Suppressor macrophage treated with lipopolysaccharide for 1 hour (primary cell): ENCODE measurements around the gene TMEM176A.
"Not testable (repeated sequence)": the region's sequence is repeated elsewhere in the genome, so short reads cannot be mapped to it uniquely, and the experiment has no call there.

Experiments used
- DNase-seq, 3 donors: peaks; one replicate each; pipeline ENCODE4 v3.0.0-alpha.2; 2020 to 2022

Gene TMEM176A

GRCh38 chr7:150788474-150789269 is 11.9 kb upstream of the TMEM176A start:
- DNase-seq, result peak in 2 of 3 donors; percentile 29 to 63

GRCh38 chr7:150790416-150791075 is 10.0 kb upstream of the TMEM176A start:
- no peak for DNase-seq

- no peak for DNase-seq
Measured at GRCh38 chr7:150791304-150791703, 9.3 kb upstream of the TMEM176A start.

GRCh38 chr7:150791746-150792452 is 8.7 kb upstream of the TMEM176A start:
- DNase-seq, result no peak

GRCh38 chr7:150793569-150794238 is 6.9 kb upstream of the TMEM176A start:
- DNase-seq, result no peak

- no peak for DNase-seq
Measured at GRCh38 chr7:150797661-150798060, 2.9 kb upstream of the TMEM176A start.

GRCh38 chr7:150799156-150799555 is 1.4 kb upstream of the TMEM176A start:
- no peak for DNase-seq

DNA sequence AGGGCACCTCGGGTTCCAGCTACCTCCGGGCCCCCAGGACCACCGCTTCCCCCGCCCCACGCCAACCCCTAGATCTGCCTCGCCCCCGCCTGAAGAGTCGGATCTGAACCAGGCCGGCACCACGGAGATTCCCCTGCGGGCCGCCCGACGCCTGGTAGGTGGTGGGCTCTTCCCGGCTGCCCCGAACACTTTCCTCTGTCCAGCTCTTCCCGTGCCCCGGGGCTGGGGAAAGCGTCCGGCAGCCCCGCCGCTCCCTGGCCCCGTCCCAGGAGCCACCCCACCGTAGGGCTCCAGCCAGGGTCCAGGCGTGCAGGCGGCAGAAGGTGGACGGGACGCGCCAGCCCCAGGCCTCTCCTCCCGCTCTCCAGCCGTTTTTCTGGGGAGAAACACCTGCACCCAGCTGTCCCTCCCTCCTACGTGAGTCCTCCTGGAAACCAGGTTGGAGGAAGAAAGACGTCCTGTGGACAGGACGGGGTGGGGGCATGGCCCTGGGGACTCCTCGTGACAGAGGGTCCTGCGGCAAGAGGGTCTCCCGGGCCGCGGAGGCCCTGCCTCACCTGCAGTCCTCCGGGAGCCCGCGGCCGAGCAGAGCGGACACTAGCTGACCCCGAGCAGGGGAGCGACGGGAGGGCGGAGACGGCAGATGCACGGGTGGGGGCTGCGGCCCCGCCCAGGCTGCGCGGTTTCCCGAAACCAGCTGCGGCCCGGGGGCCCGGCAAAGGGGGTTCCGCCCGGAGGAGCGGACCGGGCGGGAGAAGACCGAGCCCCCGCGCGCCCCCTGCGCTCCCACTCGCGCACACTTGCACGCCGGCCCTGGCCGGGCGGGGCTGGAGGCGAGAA is 608 bp upstream of the TMEM176A start, which contains the start of gene TMEM176B:
TSS of gene TMEM176B (minus strand) at position 624 of the 840 bp plus-strand sequence. CDS start 3,795 bp downstream, outside the sequence.
- peak in 1 of 3 donors; percentile 24 for DNase-seq

- peak in 2 of 3 donors; percentile 22 to 43 for DNase-seq
Measured at GRCh38 chr7:150801242-150801945, 825 bp downstream of the TMEM176A start.

DNA sequence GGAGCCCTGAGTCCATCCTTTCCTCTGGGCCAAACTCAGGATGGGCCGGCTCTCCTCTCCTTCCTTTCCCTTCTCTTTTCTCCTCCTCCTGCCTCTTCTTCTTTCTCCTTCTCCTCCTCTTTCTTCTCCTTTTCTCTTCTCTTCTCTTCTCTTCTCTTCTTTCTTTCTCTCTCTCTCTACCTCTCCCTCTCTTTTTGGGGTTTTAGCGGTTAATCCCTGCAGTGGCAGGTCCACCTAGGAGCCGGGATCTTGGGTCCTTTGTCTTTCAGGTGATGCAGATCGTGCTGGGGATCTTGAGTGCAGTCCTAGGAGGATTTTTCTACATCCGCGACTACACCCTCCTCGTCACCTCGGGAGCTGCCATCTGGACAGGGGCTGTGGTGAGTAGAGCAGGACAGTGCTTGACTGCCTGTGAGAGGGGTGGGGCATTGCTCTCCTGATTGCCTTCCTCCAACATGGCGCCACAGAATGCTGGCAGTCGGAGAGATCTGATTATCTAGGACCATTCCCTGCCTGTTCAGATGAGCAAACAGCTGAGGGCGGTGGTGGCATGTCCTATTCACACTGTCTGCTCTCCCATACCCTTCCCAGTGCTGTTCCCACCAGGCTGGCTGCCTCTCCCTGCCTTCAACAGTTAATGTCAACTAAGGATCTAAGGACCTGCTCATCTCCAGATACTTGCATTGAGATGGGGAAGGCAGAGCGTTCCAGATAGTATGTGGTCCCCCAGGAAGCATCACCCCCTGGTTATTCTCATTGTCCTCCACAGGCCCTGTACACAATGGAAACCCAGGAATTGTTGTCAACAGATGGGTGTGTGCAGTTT is 1.6 kb downstream of the TMEM176A start:
- DNase-seq, result no peak

DNA sequence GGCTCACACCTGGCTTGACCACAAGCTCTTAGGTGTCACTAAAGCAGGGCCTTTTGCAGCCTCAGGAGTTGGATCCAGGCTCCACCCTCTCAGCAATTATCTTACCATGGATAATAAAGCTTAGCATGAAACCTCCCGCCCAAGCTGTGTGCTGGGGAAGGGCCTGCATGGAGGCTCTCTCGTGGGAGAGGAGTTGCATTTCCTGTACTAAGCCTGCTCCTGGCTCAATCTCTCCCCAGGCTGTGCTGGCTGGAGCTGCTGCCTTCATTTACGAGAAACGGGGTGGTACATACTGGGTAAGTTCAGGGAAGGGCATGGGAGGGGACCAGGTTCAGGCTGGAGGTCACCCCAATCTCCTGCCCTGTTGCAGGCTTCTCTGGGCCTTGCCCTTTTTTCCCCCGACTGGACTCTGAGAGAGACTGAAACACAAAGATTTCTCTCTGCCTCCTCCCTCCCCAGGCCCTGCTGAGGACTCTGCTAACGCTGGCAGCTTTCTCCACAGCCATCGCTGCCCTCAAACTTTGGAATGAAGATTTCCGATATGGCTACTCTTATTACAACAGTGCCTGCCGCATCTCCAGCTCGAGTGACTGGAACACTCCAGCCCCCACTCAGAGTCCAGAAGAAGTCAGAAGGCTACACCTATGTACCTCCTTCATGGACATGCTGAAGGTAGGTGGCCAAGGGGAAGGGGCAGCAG is 2.7 kb downstream of the TMEM176A start:
- no peak for DNase-seq

DNA sequence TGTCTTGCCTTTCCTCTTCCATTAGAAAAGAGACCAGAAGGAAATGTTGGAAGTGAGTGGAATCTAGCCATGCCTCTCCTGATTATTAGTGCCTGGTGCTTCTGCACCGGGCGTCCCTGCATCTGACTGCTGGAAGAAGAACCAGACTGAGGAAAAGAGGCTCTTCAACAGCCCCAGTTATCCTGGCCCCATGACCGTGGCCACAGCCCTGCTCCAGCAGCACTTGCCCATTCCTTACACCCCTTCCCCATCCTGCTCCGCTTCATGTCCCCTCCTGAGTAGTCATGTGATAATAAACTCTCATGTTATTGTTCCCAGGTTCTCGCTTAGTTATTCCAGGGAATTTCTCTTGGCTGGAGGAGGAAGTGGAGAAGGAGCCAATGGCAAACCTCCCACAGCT is 4.2 kb downstream of the TMEM176A start:
- DNase-seq, result no peak

- DNase-seq, result no peak
Measured at GRCh38 chr7:150805864-150806263, 5.3 kb downstream of the TMEM176A start.

- no peak for DNase-seq
Measured at GRCh38 chr7:150806454-150806853, 5.9 kb downstream of the TMEM176A start.

DNA sequence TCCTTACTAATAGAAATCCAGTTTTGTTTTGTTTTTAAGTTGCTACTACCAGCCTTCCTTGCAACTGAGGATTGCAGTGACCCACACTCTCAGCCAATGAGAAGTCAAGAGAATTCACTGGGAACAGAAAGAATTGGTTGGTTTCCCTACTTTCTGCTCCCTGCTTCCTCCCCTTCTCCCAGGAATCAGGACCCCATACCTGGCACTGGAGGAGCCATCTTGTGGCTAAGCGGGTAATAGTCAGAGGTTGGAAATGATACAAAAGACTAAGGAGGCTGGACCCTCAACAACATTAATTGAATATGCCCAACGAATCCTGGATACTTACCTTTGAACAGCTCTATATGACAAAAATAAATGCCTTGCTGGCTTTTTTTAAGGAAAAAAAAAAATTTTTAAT is 6.3 kb downstream of the TMEM176A start:
- DNase-seq, result no peak

- DNase-seq, result not testable (repeated sequence)
Measured at GRCh38 chr7:150807616-150808438, 7.3 kb downstream of the TMEM176A start.

- DNase-seq, result no peak
Measured at GRCh38 chr7:150814328-150815001, 13.9 kb downstream of the TMEM176A start.

DNA sequence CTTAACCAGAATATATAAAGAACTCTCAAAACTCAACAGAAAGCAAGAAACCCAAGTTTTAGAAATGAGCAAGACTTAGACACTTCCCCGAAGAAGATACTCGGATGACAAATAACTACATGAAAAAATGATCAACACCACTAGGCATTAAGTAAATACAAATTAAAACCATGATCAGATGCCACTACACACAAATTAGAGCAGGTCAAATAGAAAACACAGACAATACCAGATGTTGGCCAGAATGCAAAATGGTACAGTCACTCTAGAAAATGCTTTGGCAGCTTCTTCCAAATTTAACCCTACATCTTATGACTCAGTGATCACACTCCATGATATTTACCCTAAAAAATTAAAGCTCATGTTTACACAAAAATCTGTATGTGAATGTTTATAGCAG is 18.4 kb downstream of the TMEM176A start:
- DNase-seq, result no peak
